IMR-90 (cell line): ENCODE measurements around the gene GPR33. TPM values are rescaled to one million over a fixed set of nuclear protein-coding genes. Genes with fewer than 3 reads are reported as not detected.

ENCODE experiments used
- ATAC-seq: fragments of 200-7000 bp; cut with Tn5 transposase; 2 replicates; pipeline ENCODE4 v1.9.1; 2020; ENCODE audit warnings: low read depth, mild to moderate bottlenecking, moderate library complexity
- BruUV-seq: library from RNA; stranded (reverse); fragments of 400-500 nt; replicated peaks from 2 replicates; lab custom pipeline; 2021; lab: Mats Ljungman, UMichigan
- CTCF ChIA-PET: fragments of 300-600 bp; formaldehyde crosslinking; extraction: SDS; loops from one replicate; lab custom pipeline; 2021; ENCODE audit warnings: antibody characterized with exemption; lab: Yijun Ruan, JAX
- POLR2A ChIA-PET: fragments of 300-600 bp; sonication (Branson Sonifier 250); formaldehyde crosslinking; loops from one replicate; lab custom pipeline; 2022; ENCODE audit warnings: antibody characterized with exemption; ENCODE audit not compliant: unreplicated experiment; lab: Charles Lee
- DNase-seq: peaks from one replicate; pipeline ENCODE4 v3.0.0; 2013
- H2AFZ ChIP-seq: replicated peaks from 2 replicates; pipeline ENCODE3; 2013; ENCODE audit warnings: low read length, mild to moderate bottlenecking; ENCODE audit not compliant: poor library complexity
- H2AK5ac ChIP-seq: 2 replicates; pipeline ENCODE4 v1.6.1; 2013; ENCODE audit warnings: low read depth, low read length, inconsistent platforms
- H2AK9ac ChIP-seq: replicated peaks from 2 replicates; pipeline ENCODE3; 2013; ENCODE audit warnings: mild to moderate bottlenecking, low read depth, low read length, moderate library complexity; ENCODE audit not compliant: poor library complexity
- H2BK120ac ChIP-seq: 2 replicates; pipeline ENCODE4 v1.6.1; 2013; ENCODE audit warnings: low read depth, low read length, inconsistent platforms
- H2BK15ac ChIP-seq: 3 replicates; pipeline ENCODE4 v1.6.1; 2013; ENCODE audit warnings: low read depth, low read length, inconsistent platforms
- H2BK20ac ChIP-seq: 2 replicates; pipeline ENCODE4 v1.6.1; 2013; ENCODE audit warnings: low read depth, mild to moderate bottlenecking, inconsistent platforms, low read length, moderate library complexity
- H2BK5ac ChIP-seq: 2 replicates; pipeline ENCODE4 v1.6.1; 2013; ENCODE audit warnings: mild to moderate bottlenecking, low read depth, low read length, inconsistent platforms; ENCODE audit not compliant: poor library complexity, severe bottlenecking
- H3K14ac ChIP-seq: replicated peaks from 2 replicates; pipeline ENCODE4 v1.6.1; 2013; ENCODE audit warnings: low read depth, low read length, inconsistent platforms
- H3K18ac ChIP-seq: 2 replicates; pipeline ENCODE4 v1.6.1; 2013; ENCODE audit warnings: low read depth, low read length, control low read depth
- H3K23ac ChIP-seq: 2 replicates; pipeline ENCODE4 v1.6.1; 2013; ENCODE audit warnings: low read depth, low read length, inconsistent platforms
- H3K27ac ChIP-seq: 2 replicates; pipeline ENCODE4 v1.5.1; 2013; ENCODE audit warnings: mild to moderate bottlenecking, control low read depth, low read length; ENCODE audit not compliant: insufficient read depth
- H3K27me3 ChIP-seq: 2 replicates; pipeline ENCODE4 v1.6.1; 2013; ENCODE audit warnings: low read length; ENCODE audit not compliant: control insufficient read depth, insufficient read depth
- H3K36me3 ChIP-seq: 2 replicates; pipeline ENCODE4 v1.6.1; 2013; ENCODE audit warnings: low read length, mixed read lengths; ENCODE audit not compliant: control insufficient read depth, insufficient read depth
- H3K4ac ChIP-seq: 2 replicates; pipeline ENCODE4 v1.6.1; 2013; ENCODE audit warnings: low read depth, low read length, inconsistent platforms
- H3K4me1 ChIP-seq: 2 replicates; pipeline ENCODE4 v1.6.1; 2013; ENCODE audit warnings: low read length, mixed read lengths; ENCODE audit not compliant: control insufficient read depth, insufficient read depth
- H3K4me2 ChIP-seq: 2 replicates; pipeline ENCODE4 v1.6.1; 2013; ENCODE audit warnings: low read depth, mild to moderate bottlenecking, control low read depth, low read length, moderate library complexity
- H3K4me3 ChIP-seq: 2 replicates; pipeline ENCODE4 v1.5.1; 2013; ENCODE audit warnings: low read depth, mild to moderate bottlenecking, control low read depth, low read length, moderate library complexity; ENCODE audit not compliant: insufficient read depth
- H3K56ac ChIP-seq: 2 replicates; pipeline ENCODE4 v1.6.1; 2013; ENCODE audit warnings: low read length, inconsistent platforms; ENCODE audit not compliant: insufficient read depth; ENCODE audit errors: extremely low read depth
- H3K79me1 ChIP-seq, 2 experiments: 2 replicates each; pipeline ENCODE4 v1.6.1; 2013; ENCODE audit warnings: low read length in 2 of 2, inconsistent platforms in 1 of 2, low read depth in 1 of 2
- H3K9ac ChIP-seq: 2 replicates; pipeline ENCODE4 v1.6.1; 2013; ENCODE audit warnings: low read depth, low read length, control low read depth
- H3K9me1 ChIP-seq: 2 replicates; pipeline ENCODE4 v1.6.1; 2013; ENCODE audit warnings: low read length, inconsistent platforms; ENCODE audit not compliant: insufficient read depth
- H3K9me3 ChIP-seq: 2 replicates; pipeline ENCODE4 v1.6.1; 2013; ENCODE audit warnings: low read length; ENCODE audit not compliant: control insufficient read depth, insufficient read depth
- H4K20me1 ChIP-seq: 2 replicates; pipeline ENCODE4 v1.6.1; 2013; ENCODE audit warnings: low read length, inconsistent platforms; ENCODE audit not compliant: insufficient read depth
- H4K5ac ChIP-seq: 2 replicates; pipeline ENCODE4 v1.6.1; 2013; ENCODE audit warnings: mild to moderate bottlenecking, low read depth, low read length, control low read depth
- H4K8ac ChIP-seq, 2 experiments: 2 replicates each; pipeline ENCODE4 v1.6.1; 2013; ENCODE audit warnings: low read depth in 2 of 2, low read length in 2 of 2, control low read depth in 1 of 2, inconsistent platforms in 1 of 2
- H4K91ac ChIP-seq: 2 replicates; pipeline ENCODE4 v1.6.1; 2013; ENCODE audit warnings: low read depth, low read length, inconsistent platforms; ENCODE audit not compliant: insufficient read depth
- BHLHE40 ChIP-seq: fragments of 150-350 bp; IDR thresholded peaks from 2 replicates; pipeline ENCODE4 v1.6.1; 2016; ENCODE audit warnings: mild to moderate bottlenecking, low read depth, low read length
- CEBPB ChIP-seq: IDR thresholded peaks from 2 replicates; pipeline ENCODE4 v1.6.1; 2012; ENCODE audit warnings: low read depth, low read length, improper control_type of control experiment
- CHD1 ChIP-seq: IDR thresholded peaks from 2 replicates; pipeline ENCODE4 v1.6.1; 2012; ENCODE audit warnings: low read depth, low read length, improper control_type of control experiment
- CTCF ChIP-seq: conservative IDR thresholded peaks from 2 replicates; pipeline ENCODE4 v1.5.1; 2012; ENCODE audit warnings: mild to moderate bottlenecking, low read depth, low read length, improper control_type of control experiment
- FOS ChIP-seq: fragments of 150-350 bp; IDR thresholded peaks from 2 replicates; pipeline ENCODE4 v1.6.1; 2016; ENCODE audit warnings: low read depth, low read length
- MAZ ChIP-seq: IDR thresholded peaks from 2 replicates; pipeline ENCODE4 v1.6.1; 2012; ENCODE audit warnings: low read depth, mild to moderate bottlenecking, low read length, improper control_type of control experiment, moderate library complexity, borderline replicate concordance
- NFE2L2 ChIP-seq: fragments of 150-350 bp; IDR thresholded peaks from 2 replicates; pipeline ENCODE4 v1.6.1; 2016; ENCODE audit warnings: low read depth, mild to moderate bottlenecking, low read length
- POLR2A ChIP-seq: IDR thresholded peaks from 2 replicates; pipeline ENCODE4 v1.6.1; 2012; ENCODE audit warnings: mild to moderate bottlenecking, low read depth, low read length
- RFX5 ChIP-seq: IDR thresholded peaks from 2 replicates; pipeline ENCODE4 v1.8.0; 2012; ENCODE audit warnings: low read depth, mild to moderate bottlenecking, low read length, moderate library complexity
- SMC3 ChIP-seq: fragments of 150-350 bp; IDR thresholded peaks from 2 replicates; pipeline ENCODE4 v1.6.1; 2016; ENCODE audit warnings: low read depth, mild to moderate bottlenecking, antibody characterized with exemption, low read length, moderate library complexity
- USF2 ChIP-seq: fragments of 150-350 bp; IDR thresholded peaks from 2 replicates; pipeline ENCODE4 v1.6.1; 2017; ENCODE audit warnings: mild to moderate bottlenecking, antibody characterized with exemption, low read length, low read depth
- WGBS, 2 experiments: methylation state at CpG; one replicate each; pipeline versions ENCODE4 v1.1.5 to v1.1.7; 2013; ENCODE audit warnings: missing lambda C conversion rate in 2 of 2; ENCODE audit not compliant: insufficient read length in 1 of 2; ENCODE audit errors: extremely low coverage in 2 of 2; 5-methylcytosine and 5-hydroxymethylcytosine counted together
- dilution Hi-C: fragments of 300-500 bp; cut with HindIII; formaldehyde crosslinking; loops from one replicate; pipeline ENCODE4 v1.14.3; 2018; ENCODE audit warnings: low sequenced_read_pairs; ENCODE audit not compliant: unreplicated experiment
- in situ Hi-C: fragments of 300-500 bp; cut with MboI; formaldehyde crosslinking; loops from 3 replicates; pipeline ENCODE4 v1.14.3; 2019; ENCODE audit warnings: low sequenced_read_pairs, inconsistent platforms, mixed read lengths
- intact Hi-C: fragments of 100-400 bp; cut with micrococcal nuclease; formaldehyde crosslinking; loops from 2 replicates; pipeline ENCODE4 v1.10.0; 2022
- polyA plus RNA-seq, 3 experiments: library from polyadenylated mRNA; depleted of rRNA; stranded (reverse); fragments of >200 nt; gene quantifications; 2 replicates each; pipeline ENCODE4 v1.2.3, GENCODE V29; 2012; ENCODE audit warnings: low replicate concordance in 1 of 3
- total RNA-seq: library from RNA; depleted of rRNA; stranded (reverse); fragments of >200 nt; gene quantifications from 2 replicates; pipeline ENCODE4 v1.2.3, GENCODE V29; 2012

Gene GPR33
- total and polyA plus RNA-seq, 2 of the 4 experiments (the other 2 are of a cell fraction) = not detected

GRCh38 chr14:31480156-31480555 lies 7.7 kb downstream of the GPR33 start:
- POLR2A ChIA-PET = no interaction called here
- no peak overlapping the region for H3K23ac ChIP-seq
- no peak overlapping the region for H3K14ac ChIP-seq
- no peak overlapping the region for H2AK5ac ChIP-seq
- no peak overlapping the region for H3K4me2 ChIP-seq
- no CpG with 5 or more reads among the region's 4 CpGs for WGBS, 2 experiments
- BruUV-seq = no TSS peak
- no peaks in the 10 kb centered on the region for H3K9me1 ChIP-seq
- no peaks in the 10 kb centered on the region for H3K4me1 ChIP-seq
- intact Hi-C loops = no loop called here
- no peak overlapping the region for H2BK5ac ChIP-seq
- no peak overlapping the region for H3K9ac ChIP-seq
- H3K27ac ChIP-seq = no peak overlapping the region
- no peaks in the 10 kb centered on the region for H3K9me3 ChIP-seq
- H3K27me3 ChIP-seq = peaks cover 8% of the 10 kb centered on the region
- H3K4ac ChIP-seq = no peak overlapping the region
- H3K36me3 ChIP-seq = no peaks in the 10 kb centered on the region
- DNase-seq (no peak), ATAC-seq (no peak)
- H3K79me1 ChIP-seq = no peaks in the 10 kb centered on the region
- no peak overlapping the region for H3K4me3 ChIP-seq
- dilution Hi-C loops = no loop called here
- in situ Hi-C loops = no loop called here
- no peak overlapping the region for H2BK20ac ChIP-seq
- no peak overlapping the region for H4K91ac ChIP-seq
- no peak overlapping the region for H2AK9ac ChIP-seq
- no peak overlapping the region for H2BK120ac ChIP-seq
- H4K20me1 ChIP-seq = no peaks in the 10 kb centered on the region
- no peak overlapping the region for H2BK15ac ChIP-seq
- no peak overlapping the region for H4K8ac ChIP-seq
- no peak overlapping the region for H2AFZ ChIP-seq
- no peak for TF ChIP-seq RFX5
- no peak for TF ChIP-seq MAZ
- TF ChIP-seq NFE2L2 = no peak
- no peak for TF ChIP-seq FOS
- no peak for TF ChIP-seq CTCF
- TF ChIP-seq USF2 = no peak
- no peak for TF ChIP-seq CEBPB
- no peak for TF ChIP-seq SMC3
- TF ChIP-seq POLR2A = no peak
- TF ChIP-seq CHD1 = no peak
- no peak for TF ChIP-seq BHLHE40
- CTCF ChIA-PET = no interaction called here
- no peak overlapping the region for H3K18ac ChIP-seq
- no peak overlapping the region for H4K5ac ChIP-seq
- H3K56ac ChIP-seq = no peak overlapping the region
